Esophagus squamous epithelium (tissue), 5 donors: ENCODE measurements around the gene IRF2BP2. TPM values are rescaled to one million over a fixed set of nuclear protein-coding genes. Genes with fewer than 3 reads are reported as not detected.

Experiments used
- DNase-seq: peaks from one replicate; lab custom pipeline; 2025; lab: John Stamatoyannopoulos, UW
- H3K27ac ChIP-seq, 4 donors: fragments of 200-600 bp; sonication (generic); one replicate each; pipeline ENCODE4 v1.5.1; 2016 to 2019; ENCODE audit warnings: mild to moderate bottlenecking in 1 of 4
- H3K27me3 ChIP-seq, 4 donors: fragments of 200-600 bp; sonication (generic); 1 replicate in 3 of 4; 2 replicates in 1 of 4; pipeline versions ENCODE4 v1.5.1 to v1.6.0; 2017 to 2021; ENCODE audit warnings: antibody characterized with exemption in 1 of 4
- H3K36me3 ChIP-seq, 3 donors: fragments of 200-600 bp; sonication (generic); one replicate each; pipeline ENCODE4 v1.5.1; 2016 to 2019
- H3K4me1 ChIP-seq, 3 donors: fragments of 200-600 bp; sonication (generic); one replicate each; pipeline ENCODE4 v1.5.1; 2017 to 2019
- H3K4me3 ChIP-seq, 4 donors: fragments of 200-600 bp; sonication (generic); 1 replicate in 3 of 4; 2 replicates in 1 of 4; pipeline ENCODE4 v1.5.1; 2016 to 2019; ENCODE audit warnings: mild to moderate bottlenecking in 2 of 4, moderate library complexity in 1 of 4
- H3K9me3 ChIP-seq, 3 donors: fragments of 200-600 bp; sonication (generic); one replicate each; pipeline ENCODE4 v1.5.1; 2016 to 2019
- CTCF ChIP-seq, 6 experiments: fragments of 450-650 bp in 4 of 6; fragments of 200-600 bp in 2 of 6; sonication (generic) in 2 of 6; IDR thresholded peaks; one replicate each; pipeline ENCODE4 v1.5.1; 2016 to 2019; ENCODE audit warnings: antibody characterized with exemption in 6 of 6, mild to moderate bottlenecking in 4 of 6, moderate library complexity in 4 of 6
- POLR2A ChIP-seq, 4 donors: fragments of 450-650 bp; IDR thresholded peaks; one replicate each; pipeline ENCODE4 v1.6.1; 2017; ENCODE audit warnings: antibody characterized with exemption in 4 of 4, mild to moderate bottlenecking in 4 of 4, moderate library complexity in 3 of 4
- WGBS, 2 donors: methylation state at CpG; one replicate each; pipeline ENCODE4 v1.1.5; 2018; 5-methylcytosine and 5-hydroxymethylcytosine counted together
- intact Hi-C: fragments of 100-400 bp; cut with DNase I; formaldehyde crosslinking; loops from one replicate; pipeline ENCODE4 v1.15.0; 2022
- total RNA-seq, 4 donors: library from RNA; depleted of rRNA; stranded (reverse); fragments of >200 nt; gene quantifications; one replicate each; pipeline ENCODE4 v1.1.0, GENCODE V29; 2016
- donor health status: DM: yes; HTN: yes; CAD: no.

IRF2BP2 gene
- total RNA-seq, 4 donors from 2014 or later = 52.5 to 66.8 (median 57.6) TPM

GRCh38 chr1:234647758-234648157 is 37.8 kb upstream of the IRF2BP2 start:
- WGBS, 2 donors = 63 to 81% methylated on average over 1 to 2 of the region's 2 CpGs
- TF ChIP-seq POLR2A (IDR thresholded peaks at IDR 0.05) = no peak
- no peak for TF ChIP-seq CTCF (IDR thresholded peaks at IDR 0.05)
- Histone ChIP-seq H3K4me1 (peaks cover 0 to 44% (median 0%) of the 10 kb centered on the region in 3 donors), H3K9me3 (no peaks in the 10 kb centered on the region), H3K27me3 (no peaks in the 10 kb centered on the region), H3K4me3 (no peak overlapping the region), H3K27ac (peak overlapping the region; percentile 11 to 71 (median 60)), H3K36me3 (no peaks in the 10 kb centered on the region)
- DNase-seq = no peak
- intact Hi-C loops = no loop called here

DNA sequence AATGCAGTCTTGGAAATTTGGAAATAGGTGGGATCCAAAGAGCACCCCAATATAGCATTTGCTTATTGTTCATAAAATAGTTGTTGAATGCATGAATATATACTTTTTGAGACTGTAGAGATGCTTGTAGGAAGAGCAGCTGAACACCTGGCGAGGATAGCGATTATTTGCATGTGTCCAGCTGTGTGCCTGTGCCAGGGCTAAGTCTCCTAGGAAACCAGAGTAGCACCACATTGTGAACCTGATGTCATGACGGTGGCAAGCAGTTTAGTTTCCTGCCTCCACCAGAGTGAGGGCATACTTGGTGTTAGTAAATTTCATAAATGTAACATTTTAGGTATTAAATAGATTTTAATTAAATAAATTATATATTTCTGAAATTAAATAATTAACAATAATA is 37.3 kb upstream of the IRF2BP2 start:
- H3K9me3 ChIP-seq = no peaks in the 10 kb centered on the region
- H3K27me3 ChIP-seq = no peaks in the 10 kb centered on the region
- peak overlapping the region in 2 of 4 donors; percentile 70 to 71 for H3K27ac ChIP-seq
- no peaks in the 10 kb centered on the region for H3K36me3 ChIP-seq
- H3K4me3 ChIP-seq = no peak overlapping the region
- WGBS, 2 donors = 61 to 93% methylated on average over 3 of the region's 3 CpGs
- no peak for DNase-seq
- intact Hi-C loops = no loop called here
- no peak for TF ChIP-seq POLR2A (IDR thresholded peaks at IDR 0.05)
- TF ChIP-seq CTCF (IDR thresholded peaks at IDR 0.05) = no peak
- peaks cover 0 to 44% (median 0%) of the 10 kb centered on the region in 3 donors for H3K4me1 ChIP-seq

GRCh38 chr1:234645964-234646363 is 36.0 kb upstream of the IRF2BP2 start:
- no peaks in the 10 kb centered on the region for H3K27me3 ChIP-seq
- intact Hi-C loops = no loop called here
- H3K4me1 ChIP-seq = peaks cover 0 to 44% (median 0%) of the 10 kb centered on the region in 3 donors
- no peak overlapping the region for H3K4me3 ChIP-seq
- no peak for DNase-seq
- peak overlapping the region in 2 of 4 donors; percentile 23 to 35 for H3K27ac ChIP-seq
- no peak for TF ChIP-seq POLR2A (IDR thresholded peaks at IDR 0.05)
- no peak for TF ChIP-seq CTCF (IDR thresholded peaks at IDR 0.05)
- H3K36me3 ChIP-seq = no peaks in the 10 kb centered on the region
- 44 to 63% methylated on average over 2 of the region's 2 CpGs for WGBS, 2 donors
- no peaks in the 10 kb centered on the region for H3K9me3 ChIP-seq

GRCh38 chr1:234645474-234645953 is 35.5 kb upstream of the IRF2BP2 start:
- no peak for DNase-seq
- Histone ChIP-seq H3K4me3 (no peak overlapping the region), H3K4me1 (peaks cover 0 to 44% (median 0%) of the 10 kb centered on the region in 3 donors), H3K27me3 (no peaks in the 10 kb centered on the region), H3K9me3 (no peaks in the 10 kb centered on the region), H3K36me3 (no peaks in the 10 kb centered on the region), H3K27ac (peak overlapping the region in 3 of 4 donors; percentile 23 to 43 (median 35))
- TF ChIP-seq POLR2A (IDR thresholded peaks at IDR 0.05) (no peak), CTCF (IDR thresholded peaks at IDR 0.05) (no peak)
- intact Hi-C loops = no loop called here
- WGBS, 2 donors = 26 to 62% methylated on average over 1 of the region's 1 CpG

GRCh38 chr1:234644928-234645327 is 35.0 kb upstream of the IRF2BP2 start:
- no peaks in the 10 kb centered on the region for H3K9me3 ChIP-seq
- H3K27ac ChIP-seq = peak overlapping the region in 3 of 4 donors; percentile 23 to 43 (median 35)
- no peak for TF ChIP-seq CTCF (IDR thresholded peaks at IDR 0.05)
- no peak for TF ChIP-seq POLR2A (IDR thresholded peaks at IDR 0.05)
- intact Hi-C loops = no loop called here
- H3K36me3 ChIP-seq = no peaks in the 10 kb centered on the region
- H3K27me3 ChIP-seq = no peaks in the 10 kb centered on the region
- H3K4me1 ChIP-seq = peaks cover 0 to 42% (median 0%) of the 10 kb centered on the region in 3 donors
- no peak for DNase-seq
- no peak overlapping the region for H3K4me3 ChIP-seq
- 67 to 77% methylated on average over 3 of the region's 3 CpGs for WGBS, 2 donors
